Right kidney (tissue), 1 donor: Measurements from ENCODE around the gene AMN1.
"Not testable (repeated sequence)": the region's sequence is repeated elsewhere in the genome, so short reads cannot be mapped to it uniquely, and the experiment has no call there.

Source experiments
- DNase-seq: peaks from one replicate; pipeline ENCODE4 v3.0.0-alpha.2; 2016

The AMN1 gene

DNA sequence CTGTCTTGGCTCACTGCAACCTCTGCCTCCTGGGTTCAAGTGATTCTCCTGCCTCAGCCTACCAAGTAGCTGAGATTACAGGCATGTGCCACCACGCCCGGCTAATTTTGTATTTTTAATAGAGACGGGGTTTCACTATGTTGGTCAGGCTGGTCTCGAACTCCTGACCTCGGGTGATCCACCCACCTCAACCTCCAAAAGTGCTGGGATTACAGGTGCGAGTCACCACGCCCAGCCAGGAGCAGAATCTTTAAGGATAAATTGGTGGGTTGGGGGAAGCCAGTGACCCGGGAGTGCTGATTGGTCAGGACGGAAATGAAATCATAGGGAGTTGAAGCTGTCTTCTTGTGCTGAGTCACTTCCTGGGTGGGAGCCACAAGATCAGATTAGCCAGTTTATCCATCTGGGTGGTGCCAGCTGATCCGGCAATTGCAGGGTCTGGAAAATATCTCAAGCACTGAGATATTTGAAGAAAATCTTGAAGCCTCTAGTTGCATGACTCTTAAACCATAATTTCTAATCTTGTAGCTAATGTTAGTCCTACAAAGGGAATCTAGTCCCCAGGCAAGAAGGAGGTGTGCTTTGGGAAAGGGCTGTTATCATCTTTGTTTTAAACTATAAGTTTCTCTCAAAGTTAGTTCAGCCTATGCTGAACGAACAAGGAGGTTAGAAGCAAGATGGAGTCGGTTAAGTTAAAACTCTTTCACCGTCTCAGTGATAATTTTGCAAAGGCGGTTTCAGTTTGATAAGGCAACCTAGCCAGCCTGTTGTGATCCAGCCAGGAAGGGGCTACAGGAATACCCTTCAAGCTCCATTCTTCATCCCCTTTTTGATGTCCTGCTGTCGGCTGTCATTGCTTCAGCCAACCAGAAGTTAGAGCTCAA, 5.0 kb upstream of the AMN1 start:
- not testable (repeated sequence) for DNase-seq

DNA sequence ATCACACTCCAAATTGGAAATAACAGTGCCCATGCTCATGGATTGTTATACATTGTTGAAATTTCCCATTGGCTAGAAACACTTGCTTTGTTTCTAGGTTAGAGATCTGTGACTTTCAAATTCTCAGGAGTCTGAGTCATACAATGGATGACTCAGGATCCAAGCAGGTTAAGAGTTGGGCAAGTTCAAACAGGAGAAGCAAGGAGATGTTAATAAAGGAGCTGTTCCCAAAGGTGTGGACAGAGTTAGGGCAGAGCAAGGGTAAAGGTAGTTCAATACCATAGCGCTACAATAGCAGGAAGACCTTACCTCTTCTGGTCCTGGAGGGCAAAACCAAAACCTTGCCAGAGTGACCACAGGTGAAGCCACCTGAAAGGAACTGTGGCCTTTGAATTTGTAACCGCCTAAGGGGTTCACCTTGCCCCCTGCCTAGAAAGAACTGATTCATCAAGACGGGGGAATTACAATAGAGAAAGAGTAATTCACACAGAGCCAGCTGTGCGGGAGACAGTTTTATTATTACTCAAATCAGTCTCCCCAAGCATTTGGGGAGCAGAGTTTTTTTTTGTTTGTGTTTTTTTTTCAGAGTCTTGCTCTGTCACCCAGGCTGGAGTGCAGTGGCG, 4.2 kb upstream of the AMN1 start:
- DNase-seq = no peak

DNA sequence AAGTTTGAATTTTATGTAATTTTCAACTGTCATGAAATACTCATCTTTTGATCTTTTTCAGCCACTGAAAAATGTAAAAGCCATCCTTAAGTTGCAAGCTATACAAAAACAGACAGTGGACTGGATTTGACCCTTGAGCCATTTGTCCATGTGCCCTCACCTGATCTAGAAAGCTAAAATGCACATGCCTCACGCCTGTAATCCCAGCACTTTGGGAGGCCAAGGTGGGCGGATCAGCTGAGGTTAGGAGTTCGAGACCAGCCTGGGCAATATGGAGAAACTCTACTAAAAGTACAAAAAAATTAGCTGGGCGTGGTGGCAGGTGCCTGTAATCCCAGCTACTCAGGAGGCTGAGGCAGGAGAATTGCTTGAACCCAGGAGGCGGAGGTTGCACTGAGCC, 2.4 kb upstream of the AMN1 start:
- not testable (repeated sequence) for DNase-seq

DNA sequence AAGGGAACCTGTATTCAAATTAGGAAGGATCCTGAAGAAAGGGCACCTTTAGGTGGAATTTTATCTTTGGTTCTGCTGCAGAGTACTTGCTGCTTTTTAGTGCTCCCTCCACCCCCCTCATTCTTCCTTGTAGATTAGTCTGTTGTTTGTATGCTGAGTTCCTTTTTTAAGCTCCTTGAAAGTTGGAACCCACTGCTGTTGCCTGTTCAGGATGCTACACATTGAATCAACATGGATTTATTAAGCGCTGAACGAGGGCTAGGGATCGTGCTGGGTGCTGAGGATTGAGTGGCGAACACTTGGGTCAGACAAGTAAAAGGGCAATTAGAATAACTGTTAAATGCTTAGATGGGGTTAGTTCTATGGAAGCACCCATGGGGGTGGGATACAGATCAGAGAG, 884 bp upstream of the AMN1 start:
- DNase-seq = no peak

DNA sequence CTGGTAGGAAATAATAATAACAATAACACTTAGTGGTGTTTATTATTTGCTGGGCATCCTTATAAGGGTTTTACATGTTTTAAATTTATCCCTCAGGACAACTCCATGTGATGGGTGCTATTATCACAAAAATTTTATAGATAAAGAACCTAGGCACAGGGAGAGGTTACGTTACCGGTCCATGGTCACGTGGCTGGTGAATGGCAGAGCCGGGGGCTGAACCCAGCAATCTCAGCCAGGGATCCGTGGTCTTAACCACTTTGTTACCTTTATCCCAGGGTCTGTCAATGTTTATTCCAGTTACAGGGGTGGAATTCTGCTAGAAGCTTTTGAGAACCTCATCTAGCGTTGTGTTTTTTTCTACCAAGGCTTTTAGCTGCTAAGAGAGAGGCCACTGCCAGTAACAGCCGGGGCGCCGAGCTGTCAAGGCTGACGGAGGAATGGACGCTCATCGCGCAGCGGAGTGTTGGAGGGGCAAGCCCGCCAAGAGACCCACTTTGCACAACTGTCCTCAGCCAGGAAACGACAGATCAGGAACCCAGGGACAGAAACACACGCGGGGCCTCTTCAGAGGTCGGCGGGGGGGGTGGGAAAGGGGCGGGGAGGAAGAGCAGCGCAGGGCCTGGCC, 418 bp downstream of the AMN1 start:
- DNase-seq = peak; percentile 82

DNA sequence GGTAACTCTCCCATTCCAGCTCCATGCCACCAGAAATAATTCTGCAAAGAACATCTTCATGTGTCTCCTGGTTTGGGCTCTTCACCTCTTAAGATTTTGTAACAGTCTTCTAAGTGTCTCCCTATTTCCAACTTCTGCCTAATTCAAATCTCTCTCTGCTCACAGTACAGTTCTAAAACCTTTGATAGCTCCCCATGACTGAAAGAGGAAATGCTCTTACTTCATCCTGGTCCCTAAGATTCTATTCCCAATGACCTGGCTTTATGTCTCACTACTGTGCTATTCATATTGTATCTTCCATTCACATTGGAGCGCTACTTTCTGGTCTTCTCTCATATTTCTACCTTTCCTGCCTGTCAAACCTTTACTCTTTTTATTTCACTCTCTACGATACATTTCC, 1.6 kb downstream of the AMN1 start:
- DNase-seq = no peak

DNA sequence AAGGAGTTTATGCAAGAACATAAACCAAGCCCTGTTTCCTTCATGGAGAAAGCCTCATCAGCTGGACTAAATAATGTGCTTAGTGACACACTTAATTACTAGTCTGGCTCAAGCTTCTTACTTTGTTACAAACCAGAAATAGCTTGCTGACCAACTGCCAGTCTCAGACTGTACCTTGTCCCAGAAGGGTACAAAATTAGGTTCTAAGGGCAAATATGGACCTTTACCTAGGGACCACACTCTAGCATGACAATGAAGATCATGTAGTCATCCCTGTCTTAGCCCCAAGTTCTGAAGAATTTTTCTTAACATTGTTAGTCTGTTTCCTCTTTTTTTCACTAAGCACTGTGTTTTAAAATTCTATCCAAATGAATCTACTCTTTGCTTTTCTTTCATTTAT, 2.2 kb downstream of the AMN1 start:
- no peak for DNase-seq

DNA sequence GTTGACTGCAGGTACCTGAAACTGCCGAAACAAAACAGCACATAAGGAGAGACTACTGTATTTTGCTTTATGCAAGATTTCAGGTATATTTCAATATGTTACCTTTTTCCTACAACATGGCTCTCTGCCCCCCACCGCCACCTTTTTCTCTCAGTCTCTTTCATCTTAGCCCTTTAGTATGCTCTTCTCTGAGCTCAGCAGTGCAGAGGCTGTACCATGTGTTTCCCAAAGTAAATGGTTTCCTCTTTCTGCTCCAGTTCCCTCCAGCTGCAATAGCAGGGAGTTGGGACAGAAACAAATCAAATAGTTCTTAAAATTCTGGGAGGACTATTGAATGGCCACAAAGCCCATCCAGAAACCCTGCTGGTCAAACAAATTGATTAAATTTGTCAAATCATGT, 4.3 kb downstream of the AMN1 start:
- no peak for DNase-seq

DNA sequence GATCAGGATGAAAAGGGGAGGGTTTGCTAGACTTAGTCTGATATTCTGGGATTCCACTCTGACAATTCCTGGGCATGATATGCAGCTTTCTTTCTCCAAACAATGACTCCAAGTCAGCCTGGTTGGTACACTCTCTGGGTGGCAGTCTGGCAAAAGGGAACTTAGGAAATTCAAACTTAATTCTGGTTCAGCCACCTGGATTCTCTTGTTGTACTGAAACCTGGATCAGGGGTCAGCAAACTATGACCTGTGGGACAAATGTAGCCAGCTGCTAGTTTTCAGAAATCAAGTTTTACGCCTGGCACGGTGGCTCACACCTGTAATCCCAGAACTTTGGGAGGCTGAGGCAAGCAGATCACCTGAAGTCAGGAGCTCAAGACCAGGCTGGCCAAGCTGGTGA, 6.2 kb downstream of the AMN1 start:
- DNase-seq = no peak

DNA sequence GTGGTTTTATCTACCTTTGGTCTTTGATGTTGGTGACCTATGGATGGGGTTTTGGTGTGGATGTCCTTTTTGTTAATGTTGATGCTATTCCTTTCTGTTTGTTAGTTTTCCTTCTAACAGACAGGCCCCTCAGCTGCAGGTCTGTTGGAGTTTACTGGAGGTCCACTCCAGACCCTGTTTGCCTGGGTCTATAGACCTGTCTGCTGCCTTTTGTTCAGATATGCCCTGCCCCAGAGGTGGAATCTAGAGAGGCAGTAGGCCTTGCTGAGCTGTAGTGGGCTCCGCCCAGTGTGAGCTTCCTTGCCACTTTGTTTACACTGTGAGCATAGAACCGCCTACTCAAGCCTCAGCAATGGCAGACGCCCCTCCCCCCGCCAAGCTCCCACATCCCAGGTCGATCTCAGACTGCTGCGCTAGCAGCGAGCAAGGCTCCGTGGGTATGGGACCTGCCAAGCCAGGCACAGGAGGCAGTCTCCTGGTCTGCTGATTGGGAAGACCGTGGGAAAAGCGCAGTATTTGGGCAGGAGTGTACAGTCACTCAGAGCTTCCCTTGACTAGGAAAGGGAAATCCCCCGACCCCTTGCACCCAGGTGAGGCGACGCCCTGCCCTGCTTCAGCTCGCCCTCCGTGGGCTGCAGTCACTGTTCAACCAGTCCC, 10.2 kb downstream of the AMN1 start:
- DNase-seq = not testable (repeated sequence)

DNA sequence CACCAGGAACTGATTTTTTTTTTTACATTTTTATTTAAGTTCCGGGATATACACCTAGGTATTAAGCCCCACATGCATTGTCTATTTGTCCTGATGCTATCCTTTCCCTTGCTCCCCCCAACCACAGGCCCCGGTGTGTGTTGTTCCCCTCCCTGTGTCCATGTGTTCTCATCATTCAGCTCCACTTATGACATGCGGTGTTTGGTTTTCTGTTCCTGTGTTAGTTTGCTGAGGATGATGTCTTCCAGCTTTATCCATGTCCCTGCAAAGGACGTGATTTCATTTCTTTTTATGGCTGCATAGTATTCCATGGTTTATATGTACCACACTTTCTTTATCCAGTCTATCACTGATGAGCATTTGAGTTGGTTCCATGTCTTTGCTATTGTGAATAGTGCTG, 11.8 kb downstream of the AMN1 start:
- DNase-seq = not testable (repeated sequence)

DNA sequence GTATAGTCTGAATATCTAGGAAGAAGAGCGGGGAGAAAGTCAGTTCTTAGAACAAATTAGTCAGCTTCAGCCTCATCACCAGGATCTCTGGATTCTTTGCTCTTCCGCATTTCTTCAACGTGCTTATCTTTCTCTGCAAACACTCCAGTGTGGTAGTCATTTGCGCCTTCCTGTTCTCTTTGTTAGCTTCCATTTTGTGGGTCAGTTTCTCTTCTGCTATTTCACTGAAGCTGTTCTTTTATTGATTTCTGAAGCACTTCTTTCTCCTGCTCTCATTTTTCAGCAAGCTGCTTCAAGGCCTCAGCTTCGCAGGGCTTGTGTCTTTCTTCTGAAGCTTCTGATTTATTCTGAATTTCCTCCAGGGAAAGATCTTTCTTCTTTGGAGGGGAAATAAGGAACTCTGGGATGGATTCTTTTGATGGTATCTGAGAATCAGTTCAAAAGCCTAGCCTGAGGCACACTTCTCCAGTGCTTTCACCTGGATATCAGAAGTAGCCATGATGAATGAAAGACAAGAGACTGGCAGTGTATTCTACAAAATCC, 13.5 kb downstream of the AMN1 start:
- no peak for DNase-seq

DNA sequence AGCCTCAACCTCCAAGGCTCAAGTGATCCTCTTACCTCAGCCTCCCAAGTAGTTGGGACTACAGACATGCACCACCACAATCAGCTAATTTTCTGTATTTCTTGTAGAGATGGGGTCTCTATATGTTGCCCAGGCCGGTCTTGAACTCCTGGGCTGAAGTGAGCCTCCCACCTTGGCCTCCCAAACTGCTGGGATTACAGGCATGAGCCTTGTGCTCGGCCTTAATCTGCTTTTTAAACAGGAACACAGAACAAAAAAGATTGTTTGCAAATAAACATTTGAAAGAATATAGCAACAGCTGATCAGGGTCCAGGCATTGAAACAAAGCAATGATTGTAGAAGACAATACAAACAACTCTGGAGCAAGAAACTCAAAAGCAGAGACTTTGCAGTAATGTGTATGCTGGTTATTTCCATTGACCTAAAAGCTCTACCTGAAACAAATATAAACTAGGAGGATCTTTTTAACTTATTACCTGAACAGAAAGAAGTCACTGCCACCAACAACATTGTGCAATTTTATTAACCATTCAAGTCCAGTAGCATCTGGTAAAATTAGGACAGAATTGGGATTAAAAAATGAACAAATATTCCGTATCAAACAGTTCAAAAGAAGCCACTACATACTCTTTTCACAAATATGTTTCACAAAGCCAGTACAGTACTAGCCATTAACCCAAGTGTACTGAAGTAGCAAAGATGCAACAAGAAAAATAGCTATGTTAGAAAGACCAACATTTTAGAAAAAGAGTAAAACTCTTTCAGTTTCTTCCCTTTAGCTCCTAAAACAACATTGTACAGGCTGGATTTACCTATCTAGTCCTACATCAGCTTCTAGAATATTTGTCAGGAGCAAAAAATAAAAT, 14.2 kb downstream of the AMN1 start:
- DNase-seq = no peak

DNA sequence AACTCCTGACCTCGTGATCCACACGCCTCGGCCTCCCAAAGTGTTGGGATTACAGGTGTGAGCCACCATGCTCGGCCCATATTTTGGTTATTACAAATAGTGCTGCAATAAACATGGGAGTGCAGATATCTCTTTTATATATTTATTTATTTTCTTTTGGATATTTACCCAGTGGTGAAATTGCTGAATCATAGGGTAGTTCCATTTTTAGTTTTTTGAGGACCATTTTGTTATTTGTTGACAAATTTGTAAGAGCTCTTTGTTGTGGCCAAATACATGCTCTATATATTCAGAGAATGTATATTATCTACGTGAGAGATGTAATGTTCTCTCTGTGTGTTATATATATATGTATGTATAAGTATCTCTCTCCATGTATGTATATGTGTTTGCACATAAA, 15.9 kb downstream of the AMN1 start:
- no peak for DNase-seq

DNA sequence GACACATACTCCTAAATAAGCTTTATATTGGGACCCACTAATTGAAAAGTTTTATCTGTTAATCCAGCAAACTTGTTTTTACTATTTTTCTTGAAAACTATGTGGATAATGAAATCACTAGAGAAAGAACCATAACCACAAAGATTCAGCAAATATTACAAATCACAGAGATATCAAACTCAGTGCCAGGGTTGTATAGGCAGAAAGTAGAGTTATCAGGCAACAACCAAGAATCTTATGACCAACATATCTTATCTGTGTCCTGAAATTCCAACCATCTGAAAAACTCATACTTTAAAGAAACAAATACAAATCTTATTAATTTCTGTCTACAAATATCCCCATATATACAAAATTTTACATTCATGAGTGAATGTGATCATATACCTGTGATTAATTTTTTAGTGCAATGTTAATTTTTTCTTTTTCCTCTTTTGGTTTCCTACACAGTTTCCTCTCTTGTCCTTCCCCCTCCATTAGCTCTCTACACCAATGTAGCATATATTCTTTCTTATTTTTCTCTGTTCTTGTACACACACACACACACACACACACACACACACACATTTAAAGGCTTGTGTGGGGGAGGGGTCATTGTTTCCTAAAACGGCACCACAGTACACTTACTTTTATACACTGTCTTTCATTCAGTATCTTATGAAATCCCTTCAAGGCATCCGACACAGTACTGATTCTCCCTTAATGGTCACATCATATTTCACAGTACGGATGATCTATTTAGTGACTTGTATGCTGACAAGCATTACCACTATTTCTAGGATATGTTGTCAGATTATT, 18.6 kb downstream of the AMN1 start:
- DNase-seq = no peak

DNA sequence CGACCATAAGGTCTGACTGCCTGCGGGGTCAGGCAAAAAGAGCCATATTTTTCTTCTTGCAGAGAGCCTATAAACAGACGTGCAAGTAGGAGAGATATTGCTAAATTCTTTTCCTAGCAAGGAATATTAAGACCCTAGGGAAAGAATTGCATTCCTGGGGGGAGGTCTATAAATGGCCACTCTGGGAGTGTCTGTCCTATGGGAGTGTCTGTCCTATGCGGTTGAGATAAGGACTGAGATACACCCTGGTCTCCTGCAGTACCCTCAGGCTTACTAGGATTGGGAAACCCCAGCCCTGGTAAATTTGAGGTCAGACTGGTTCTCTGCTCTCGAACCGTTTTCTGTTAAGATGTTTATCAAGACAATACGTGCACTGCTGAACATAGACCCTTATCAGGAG, 20.7 kb downstream of the AMN1 start:
- DNase-seq = not testable (repeated sequence)

DNA sequence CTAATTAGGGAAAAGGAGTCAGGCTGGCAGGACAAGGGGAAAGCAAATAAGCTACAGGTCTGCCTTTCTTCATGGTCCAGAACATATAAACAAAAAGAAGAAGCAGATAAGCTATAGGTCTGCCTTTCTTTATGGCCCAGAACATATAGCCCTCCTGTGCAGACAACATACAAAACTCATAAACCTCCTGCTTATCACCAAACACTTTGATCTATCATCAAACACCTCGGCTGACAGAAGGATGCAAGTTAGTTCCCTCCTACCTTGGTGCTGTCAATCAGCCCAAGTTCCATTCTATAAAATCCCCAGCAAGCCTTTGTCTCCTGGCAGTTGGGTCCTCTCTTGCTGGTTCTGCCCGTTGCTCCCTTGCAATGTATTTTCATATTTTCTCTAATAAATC, 23.2 kb downstream of the AMN1 start:
- DNase-seq = no peak

DNA sequence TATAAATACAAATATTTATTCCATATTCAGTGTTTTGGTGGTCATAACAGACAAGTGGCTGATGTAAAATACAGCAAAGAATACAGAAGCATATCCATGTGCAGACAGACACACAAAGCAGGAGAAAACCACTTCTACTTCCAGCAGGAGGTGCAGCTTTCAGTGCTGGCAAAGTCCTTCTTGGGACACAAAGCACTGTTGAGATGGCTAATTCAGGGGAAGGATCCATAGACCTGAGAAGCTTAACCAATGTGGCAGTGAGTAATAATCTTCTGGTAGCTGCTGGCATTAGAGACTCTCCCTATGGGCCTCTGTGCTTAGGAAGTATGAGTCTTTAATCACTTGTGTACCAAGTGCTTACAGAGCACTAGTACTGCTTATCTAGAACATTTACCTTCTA, 26.8 kb downstream of the AMN1 start:
- DNase-seq = no peak

DNA sequence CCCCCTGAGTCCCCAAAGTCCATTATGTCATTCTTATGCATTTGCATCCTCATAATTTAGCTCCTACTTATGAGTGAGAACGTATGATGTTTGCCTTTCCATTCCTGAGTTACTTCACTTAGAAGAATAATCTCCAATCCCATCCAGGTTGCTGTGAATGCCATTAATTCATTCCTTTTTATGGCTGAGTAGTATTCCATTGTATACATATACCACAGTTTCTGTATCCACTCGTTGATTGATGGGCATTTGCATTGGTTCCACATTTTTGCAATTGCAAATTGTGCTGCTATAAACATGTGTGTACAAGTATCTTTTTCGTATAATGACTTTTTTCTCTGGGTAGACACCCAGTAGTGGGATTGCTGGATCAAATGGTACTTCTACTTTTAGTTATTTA, 38.9 kb downstream of the AMN1 start:
- DNase-seq = not testable (repeated sequence)

DNA sequence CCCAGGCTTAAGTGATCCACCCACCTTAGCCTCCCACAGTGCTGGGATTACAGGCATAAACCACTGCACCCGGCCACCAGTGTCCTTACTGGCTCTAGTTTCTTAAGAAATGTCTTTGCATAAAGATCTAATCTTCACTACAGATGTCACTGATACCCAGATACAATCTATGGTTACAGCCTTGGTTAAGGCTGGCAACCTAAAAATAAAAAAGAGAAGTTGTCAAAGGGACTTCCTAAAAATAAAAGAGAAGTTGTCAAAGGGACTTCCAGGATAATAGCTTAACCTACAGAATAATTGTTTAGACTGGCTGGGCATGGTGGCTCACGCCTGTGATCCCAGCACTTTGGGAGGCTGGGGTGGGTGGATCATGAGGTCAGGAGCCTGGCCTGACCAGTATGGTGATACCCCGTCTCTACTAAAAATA, 41.7 kb downstream of the AMN1 start:
- DNase-seq = no peak

DNA sequence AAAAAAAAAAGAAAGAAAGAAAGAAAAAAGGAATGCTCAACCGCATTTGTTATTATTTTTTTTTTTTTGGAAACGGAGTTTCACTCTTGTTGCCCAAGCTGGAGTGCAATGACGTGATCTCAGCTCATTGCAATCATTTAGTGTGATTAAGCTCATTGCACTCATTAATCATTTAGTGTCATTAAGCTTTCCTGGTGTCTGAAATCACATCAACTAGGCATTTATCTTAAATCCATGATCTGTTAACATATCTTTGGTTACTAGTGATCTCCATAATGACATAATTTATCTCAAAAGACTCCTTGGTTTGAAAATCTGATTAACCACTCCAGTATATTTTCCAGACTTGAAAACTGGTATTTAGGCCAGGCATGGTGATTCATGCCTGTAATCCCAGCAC, 43.0 kb downstream of the AMN1 start:
- no peak for DNase-seq
